ENCODE results near the gene UNC79. TPM values are rescaled to one million over a fixed set of nuclear protein-coding genes. Genes with fewer than 3 reads are reported as not detected.

The UNC79 gene
- polyA plus RNA-seq, 3 donors: 0.70 to 1.4 (median 0.78) TPM

GRCh38 chr14:93716002-93716745, 285.4 kb downstream of the UNC79 start:
- no peak for DNase-seq (ENCODE audit: extremely low read depth in 1 of 11, low read depth in 9 of 11, low spot score in 4 of 11)

- DNase-seq (ENCODE audit: extremely low read depth in 1 of 11, low read depth in 9 of 11, low spot score in 4 of 11): no peak
Measured at GRCh38 chr14:93716746-93717667, 286.3 kb downstream of the UNC79 start.

GRCh38 chr14:93717668-93718320, 287.1 kb downstream of the UNC79 start:
- no peak for DNase-seq (ENCODE audit: extremely low read depth in 1 of 11, low read depth in 9 of 11, low spot score in 4 of 11)

GRCh38 chr14:93719256-93719655, 288.5 kb downstream of the UNC79 start:
- no peak for DNase-seq (ENCODE audit: extremely low read depth in 1 of 11, low read depth in 9 of 11, low spot score in 4 of 11)

DNA sequence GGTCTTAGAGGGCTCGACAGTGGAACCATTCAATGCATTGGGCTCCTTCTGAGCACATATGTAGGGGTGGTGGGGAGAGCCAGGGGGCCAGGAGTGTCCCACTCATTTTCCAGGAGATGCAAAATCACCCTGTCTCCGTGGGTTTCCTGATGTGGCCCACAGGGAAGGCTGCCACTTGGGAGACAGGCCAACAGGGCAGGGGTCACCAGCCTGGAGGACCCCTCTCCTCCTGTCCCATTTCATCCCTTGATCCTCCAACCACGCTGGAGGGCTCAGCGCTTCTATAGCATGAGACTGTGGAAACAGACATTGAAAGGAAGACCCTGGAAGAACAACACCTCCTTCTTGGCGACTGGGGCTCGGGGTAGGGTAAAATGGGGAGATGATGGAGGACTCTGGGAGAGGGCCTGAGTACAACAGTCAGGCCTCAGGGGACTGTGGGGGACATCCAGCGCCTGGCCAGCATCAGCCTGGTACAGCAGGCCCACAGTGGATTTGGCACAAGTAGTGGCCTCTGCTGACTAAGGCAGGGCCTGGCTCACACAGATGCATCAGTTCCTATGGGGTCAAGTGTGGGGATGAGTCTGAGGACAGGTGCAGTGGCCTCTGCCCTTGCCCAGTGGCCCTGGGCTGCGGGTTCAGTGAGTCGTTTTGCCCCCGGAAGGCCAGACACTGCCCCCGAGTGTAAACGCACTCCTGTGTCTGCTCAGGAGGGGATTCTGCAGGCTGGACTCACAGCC, 289.5 kb downstream of the UNC79 start:
- DNase-seq (ENCODE audit: extremely low read depth in 1 of 11, low read depth in 9 of 11, low spot score in 4 of 11): no peak

DNA sequence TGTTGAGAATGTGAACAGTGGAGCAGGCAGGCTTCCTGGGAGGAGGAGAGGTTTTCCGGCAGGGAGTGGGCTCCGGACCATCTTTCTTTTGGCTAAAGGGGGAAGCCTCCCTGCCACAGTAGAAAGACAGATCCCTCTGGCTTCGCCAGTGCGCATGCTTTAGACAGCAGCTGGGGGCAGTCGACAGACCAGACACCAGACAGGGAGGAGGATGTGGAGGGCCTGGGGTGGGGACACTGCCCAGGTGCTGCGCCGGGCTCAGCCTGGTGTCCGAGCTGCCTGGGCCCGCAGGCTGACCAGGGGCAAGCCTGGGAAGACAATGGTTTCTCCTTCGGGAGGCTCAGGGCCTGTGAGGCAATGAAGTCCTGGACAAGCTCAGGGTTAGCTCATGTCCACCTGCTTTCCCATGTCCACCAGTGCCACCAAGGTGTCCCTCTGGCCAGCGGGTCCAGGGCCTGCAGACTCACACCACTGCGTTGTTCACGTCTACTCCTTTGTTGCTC, 290.3 kb downstream of the UNC79 start:
- DNase-seq (ENCODE audit: extremely low read depth in 1 of 11, low read depth in 9 of 11, low spot score in 4 of 11): no peak

DNA sequence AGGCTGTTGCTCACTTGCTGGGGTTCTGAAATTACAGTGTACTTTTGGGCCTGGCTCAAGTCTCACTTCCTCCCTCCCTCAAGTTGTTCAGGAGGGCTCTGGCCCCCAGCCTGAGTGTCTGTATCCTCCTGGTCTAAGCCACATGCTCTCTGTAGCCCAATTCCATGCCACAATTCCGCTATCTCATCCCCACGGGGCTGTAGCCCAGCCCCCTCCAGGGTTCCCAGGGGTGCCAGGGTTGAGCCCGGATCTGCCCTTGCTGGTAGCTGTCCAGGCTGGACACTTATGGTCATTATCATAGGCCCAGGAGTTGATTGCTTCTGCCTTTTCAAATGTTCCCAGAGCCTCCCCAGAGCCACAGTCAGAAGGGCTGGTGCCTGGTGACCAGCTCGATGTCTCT, 292.3 kb downstream of the UNC79 start:
- DNase-seq (ENCODE audit: extremely low read depth in 1 of 11, low read depth in 9 of 11, low spot score in 4 of 11): no peak

- no peak for DNase-seq (ENCODE audit: extremely low read depth in 1 of 11, low read depth in 9 of 11, low spot score in 4 of 11)
Measured at GRCh38 chr14:93725002-93725582, 294.4 kb downstream of the UNC79 start.

DNA sequence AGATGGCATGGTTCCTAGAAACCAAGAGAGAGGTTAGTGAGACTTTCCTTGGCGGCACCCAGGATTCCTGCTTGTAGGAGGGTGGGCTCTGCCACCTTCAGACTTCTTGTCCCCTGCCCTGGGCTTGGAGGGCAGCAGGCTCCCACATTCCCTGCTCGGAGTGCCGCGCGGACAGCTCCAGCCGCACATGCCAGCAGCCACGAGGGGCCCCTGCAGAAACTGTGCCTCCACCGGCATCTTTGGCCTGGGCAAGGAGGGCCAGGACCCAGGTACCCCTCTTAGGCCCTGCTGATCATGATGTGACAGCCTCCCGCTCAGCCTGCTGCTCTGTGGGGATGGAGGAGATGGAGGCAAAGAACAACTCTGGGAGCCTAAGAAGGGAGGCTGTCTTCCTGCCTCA, 295.3 kb downstream of the UNC79 start:
- no peak for DNase-seq (ENCODE audit: extremely low read depth in 1 of 11, low read depth in 9 of 11, low spot score in 4 of 11)

GRCh38 chr14:93727039-93727740, 296.5 kb downstream of the UNC79 start:
- DNase-seq (ENCODE audit: extremely low read depth in 1 of 11, low read depth in 9 of 11, low spot score in 4 of 11): no peak

DNA sequence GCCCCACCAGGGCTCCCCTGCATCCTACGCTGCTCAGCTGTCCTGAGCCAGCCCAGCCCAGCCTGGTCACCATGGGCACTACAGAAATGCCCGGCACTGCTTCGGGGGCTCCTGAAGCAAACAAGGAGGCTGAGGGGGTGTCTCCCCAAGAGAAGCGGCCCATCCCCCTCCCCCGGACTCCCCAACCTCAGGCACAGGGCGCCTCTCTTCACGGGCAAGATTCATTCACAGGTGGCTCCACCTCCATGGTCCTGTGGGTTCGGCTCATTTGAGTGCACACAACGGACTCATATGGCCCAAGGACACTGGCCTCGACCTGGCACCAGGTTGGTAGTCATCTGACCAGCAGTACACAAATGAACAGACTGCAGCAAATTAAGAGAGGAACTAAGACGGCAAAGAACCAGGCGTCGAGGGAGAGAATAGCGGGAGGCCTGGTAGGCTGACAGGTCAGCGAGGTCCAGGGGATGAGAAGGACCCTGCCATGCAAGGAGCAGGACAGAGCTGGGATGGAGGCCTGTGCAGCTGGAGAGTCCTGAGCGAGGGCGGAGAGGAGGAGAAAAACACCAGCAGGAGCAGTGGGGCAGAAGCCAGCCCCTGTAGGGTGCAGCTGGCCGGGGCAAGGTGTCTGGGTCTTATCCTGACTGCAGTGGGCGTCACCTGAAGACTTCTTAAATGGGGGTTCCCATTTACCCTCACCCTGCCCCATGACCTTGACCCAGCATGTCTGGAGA, 297.3 kb downstream of the UNC79 start:
- no peak for DNase-seq (ENCODE audit: extremely low read depth in 1 of 11, low read depth in 9 of 11, low spot score in 4 of 11)

DNA sequence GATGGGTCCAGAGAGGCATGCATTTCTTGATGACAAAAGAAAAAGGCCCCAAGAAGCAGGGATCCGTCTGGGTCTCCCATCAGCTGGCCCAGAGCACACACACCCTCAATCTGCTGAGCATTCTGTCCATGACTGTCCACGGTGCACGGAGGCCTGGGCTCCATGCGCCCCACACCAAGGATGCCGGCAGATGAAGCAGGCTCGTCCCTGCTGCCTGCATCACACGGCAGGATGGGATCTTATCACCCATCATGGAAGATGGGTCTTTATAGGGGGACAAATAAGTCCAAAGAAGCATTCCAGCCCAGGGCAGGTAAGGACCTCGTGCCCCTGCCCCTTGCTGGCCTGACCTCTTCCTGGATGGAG, 297.9 kb downstream of the UNC79 start:
- DNase-seq (ENCODE audit: extremely low read depth in 1 of 11, low read depth in 9 of 11, low spot score in 4 of 11): no peak

- DNase-seq (ENCODE audit: extremely low read depth in 1 of 11, low read depth in 9 of 11, low spot score in 4 of 11): no peak
Measured at GRCh38 chr14:93729993-93730392, 299.3 kb downstream of the UNC79 start.

DNA sequence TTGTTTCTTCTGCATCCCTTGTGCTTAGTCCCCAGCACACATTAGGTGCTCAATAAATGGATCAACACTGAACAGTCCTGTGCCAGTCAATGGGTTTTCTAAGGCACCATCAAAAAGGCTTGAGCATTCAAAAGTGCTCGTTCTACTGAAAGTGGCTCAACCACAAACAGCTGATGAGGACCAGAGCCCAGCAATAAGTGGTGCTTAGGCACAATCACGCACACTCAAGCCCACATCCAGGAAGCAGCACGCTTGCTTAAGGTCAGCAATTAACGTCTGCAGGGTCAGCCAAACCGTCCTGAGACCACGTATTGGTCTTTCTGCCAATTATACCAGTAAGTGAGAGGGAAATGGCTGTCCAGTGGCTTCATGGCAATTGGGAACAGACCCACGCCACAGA, 301.0 kb downstream of the UNC79 start:
- no peak for DNase-seq (ENCODE audit: extremely low read depth in 1 of 11, low read depth in 9 of 11, low spot score in 4 of 11)

- no peak for DNase-seq (ENCODE audit: extremely low read depth in 1 of 11, low read depth in 9 of 11, low spot score in 4 of 11)
Measured at GRCh38 chr14:93732524-93732923, 301.8 kb downstream of the UNC79 start.

- DNase-seq (ENCODE audit: extremely low read depth in 1 of 11, low read depth in 9 of 11, low spot score in 4 of 11): no peak
Measured at GRCh38 chr14:93733231-93733630, 302.5 kb downstream of the UNC79 start.

- DNase-seq (ENCODE audit: extremely low read depth in 1 of 11, low read depth in 9 of 11, low spot score in 4 of 11): no peak
Measured at GRCh38 chr14:93733631-93734030, 302.9 kb downstream of the UNC79 start.

All from renal cortex interstitium (tissue), 11 donors.